ENCODE measurements around the gene IL6ST.
A peak's percentile ranks its signal among the peaks of the same experiment; 100 is the strongest.

Gene IL6ST

DNA sequence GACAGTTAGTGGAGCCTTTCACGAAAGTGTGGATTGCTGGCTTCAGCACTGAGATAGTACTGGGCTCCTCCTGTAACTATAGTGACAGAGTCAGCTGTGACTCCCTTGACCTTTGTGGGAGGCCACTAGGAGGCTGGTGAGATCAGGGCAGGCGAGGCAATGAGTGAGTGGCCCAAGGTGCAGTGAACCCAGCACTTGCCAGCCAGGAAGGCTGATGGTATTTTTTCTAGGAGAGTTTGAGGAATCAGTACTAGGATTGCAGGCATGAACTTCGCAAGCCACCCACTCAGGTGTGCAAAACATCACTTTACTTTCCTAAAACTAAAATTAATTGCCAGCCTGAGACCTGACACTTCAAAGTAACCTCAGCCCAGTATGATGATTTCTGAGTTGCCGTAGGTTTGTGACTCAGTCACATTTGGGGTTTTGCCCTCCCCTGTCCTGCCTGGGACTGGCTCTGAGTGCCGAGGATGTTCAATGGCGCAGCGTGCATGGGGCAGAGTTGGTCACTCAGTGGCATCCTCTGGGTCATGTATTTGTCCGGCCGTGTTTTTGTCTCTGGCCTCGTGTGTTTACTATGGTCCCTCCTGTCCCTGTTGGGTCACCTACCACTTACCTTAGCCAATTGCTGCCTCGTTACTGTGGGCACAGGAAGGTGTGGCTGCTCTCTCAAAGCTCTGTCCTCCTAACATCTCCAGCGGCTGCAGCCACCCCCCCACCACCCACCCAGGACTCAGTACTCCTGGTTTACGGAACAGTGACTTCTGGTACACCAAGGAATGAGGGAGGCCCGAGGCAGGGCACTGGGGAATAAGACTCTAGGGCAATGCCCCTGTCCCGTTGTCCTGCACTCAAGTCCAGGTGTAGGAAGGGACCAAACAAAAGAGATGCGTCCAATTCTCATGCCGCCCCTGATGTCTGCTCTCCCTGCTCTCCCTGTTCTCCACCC is 76.4 kb downstream of the IL6ST start:
- no peak for DNase-seq

DNA sequence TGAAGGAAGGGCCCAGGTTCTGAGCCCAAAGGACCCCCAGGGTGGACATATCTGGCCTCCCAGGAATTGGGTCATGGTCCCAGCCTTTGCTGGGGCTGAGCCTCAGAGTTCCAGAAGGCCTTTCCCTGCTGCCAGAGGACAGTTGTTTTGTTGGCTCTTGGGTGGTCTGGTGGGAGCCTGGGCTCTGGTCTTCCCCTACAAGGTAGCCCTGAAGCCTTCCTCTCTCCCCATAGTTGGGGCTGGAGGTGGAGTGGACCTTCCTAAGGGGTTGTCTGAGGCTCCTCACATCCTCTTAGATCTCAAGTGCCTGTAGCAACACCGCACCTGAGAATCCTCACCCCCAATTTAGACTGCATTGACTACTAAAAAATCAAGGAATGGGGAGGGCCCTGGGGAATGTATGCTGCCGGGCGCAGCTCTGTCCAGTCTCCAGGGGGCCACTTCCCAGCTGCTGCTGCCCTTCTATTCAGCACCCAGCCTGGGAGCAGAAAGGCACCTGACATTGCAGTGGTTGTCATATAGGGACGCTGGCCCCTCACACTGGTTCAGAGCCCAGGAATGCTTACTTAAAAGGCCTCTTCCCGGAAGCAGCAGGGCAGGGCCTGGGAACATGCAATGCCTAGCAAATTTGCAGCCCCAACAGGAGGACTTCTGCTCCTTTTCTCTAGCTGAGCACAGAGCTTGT is 77.2 kb downstream of the IL6ST start:
- DNase-seq, result no peak

DNA sequence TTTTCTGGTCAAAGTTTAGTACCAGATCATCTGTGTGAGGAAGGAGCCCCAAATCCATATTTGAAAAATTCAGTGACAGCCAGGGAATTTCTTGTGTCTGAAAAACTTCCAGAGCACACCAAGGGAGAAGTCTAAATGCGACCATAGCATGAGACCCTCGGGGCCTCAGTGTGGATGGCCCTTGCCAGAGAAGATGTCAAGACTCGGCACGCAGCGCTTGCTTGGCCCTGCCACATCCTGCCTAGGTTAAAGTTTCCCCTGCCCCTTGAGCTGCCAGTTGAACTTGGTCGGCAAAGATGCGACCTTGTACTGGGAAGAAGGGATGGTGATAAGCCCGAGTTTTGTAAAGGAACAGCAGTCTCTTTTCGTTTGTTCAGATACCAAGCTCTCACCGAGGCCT is 77.8 kb downstream of the IL6ST start:
- DNase-seq, result no peak

- no peak for DNase-seq
Measured at GRCh38 chr5:55915783-55916182, 79.0 kb downstream of the IL6ST start.

DNA sequence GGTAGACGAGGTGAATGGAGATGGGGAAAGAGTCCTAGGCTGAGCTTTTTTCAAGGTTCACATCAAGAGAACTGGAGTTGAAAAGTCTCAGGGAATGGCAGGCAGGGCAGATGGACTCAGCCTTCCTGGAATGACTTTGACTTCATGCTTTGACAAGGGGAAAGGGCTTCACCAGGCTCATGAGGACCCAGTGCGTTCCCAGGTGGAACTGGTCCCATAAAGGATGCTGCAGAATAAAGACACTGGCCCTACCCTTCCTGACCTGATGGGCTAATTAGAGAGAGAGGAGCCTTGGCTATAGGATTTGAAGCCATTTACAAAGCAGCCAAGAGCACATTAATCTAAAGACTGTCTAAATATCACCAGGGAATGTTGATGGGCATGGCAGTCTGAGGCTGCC is 79.8 kb downstream of the IL6ST start:
- no peak for DNase-seq

DNA sequence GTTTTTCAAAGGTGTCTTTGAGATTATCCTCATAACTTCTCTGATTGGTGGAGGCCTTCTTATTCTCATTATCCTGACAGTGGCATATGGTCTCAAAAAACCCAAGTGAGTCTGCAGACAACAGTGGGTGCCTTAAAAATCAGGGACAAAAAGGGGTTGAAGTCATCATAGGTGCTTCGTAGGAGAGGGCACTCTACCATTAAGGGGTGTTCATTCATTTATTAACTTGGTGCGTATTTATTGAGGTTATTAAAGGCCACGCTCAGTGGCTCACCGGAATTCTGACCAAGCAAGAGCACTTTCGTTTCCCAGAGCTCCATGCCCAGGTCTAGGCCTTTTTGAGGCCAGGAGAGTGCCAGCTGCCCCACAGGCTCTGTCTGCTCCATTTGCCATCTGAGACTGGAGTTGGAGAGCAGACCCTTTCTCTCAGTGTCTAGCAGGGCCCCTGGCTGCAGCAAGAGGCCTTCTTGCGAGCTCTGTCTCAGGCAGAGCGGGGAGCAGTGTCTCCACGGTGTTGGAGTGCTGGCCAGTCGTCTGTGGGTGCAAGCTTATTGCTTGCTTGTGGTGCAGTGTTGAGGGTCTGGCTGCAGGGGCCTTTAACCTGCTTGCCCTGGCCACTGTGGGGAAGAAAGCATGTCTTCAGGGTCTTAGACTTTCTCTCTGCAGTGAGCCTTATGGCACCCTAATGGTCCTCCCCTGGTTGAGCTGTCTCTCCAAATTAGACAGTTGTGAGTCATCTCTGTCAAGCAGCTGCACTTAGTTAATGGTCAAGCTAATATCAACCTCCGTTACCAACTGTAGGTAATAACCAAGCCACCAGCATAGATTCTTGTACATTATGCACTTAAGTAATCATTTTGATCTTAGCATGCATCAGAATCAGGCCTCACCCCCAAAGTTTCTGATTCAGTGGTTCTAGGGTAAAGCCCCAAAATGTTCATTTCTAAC is 81.0 kb downstream of the IL6ST start:
- DNase-seq, result no peak

DNA sequence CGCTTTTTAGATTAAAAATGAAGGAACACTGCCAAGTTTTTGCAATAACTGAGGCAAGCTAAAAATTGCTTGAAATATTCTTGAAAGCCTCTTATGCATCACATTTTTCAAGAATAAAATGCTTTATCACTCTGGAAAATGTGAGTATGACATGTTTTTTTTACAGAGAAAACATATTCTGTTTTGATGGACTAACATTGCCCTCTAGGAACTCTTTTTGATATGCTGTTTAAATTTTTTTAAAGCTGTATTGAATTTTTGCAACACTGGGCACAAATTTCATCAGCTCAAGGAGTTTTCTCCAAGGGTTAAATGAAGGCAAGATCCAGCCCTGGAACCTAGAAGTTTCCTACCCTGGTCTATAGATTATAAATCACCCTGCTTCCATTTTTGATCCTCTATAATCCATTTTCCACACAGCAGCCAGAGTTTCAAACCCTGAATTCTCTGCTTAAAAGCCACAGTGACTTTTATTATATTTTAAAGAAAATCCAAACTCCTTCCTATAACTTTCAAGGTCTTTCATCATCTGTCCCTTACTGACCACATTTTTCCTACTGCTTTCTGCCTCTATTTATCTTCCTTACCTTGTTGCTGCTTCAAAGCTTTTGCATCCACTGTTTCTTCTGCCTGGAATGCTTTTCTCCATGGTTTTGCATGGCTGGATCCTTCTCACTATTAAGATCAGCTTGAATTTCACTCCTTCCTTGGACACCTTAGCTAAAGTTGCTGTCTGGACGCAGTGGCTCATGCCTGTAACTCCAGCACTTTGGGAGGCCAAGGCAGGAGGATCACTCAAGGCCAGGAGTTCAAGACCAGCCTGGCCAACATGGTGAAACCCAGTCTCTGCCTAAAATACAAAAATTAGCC is 82.7 kb downstream of the IL6ST start:
- no peak for DNase-seq

- DNase-seq, result no peak
Measured at GRCh38 chr5:55908804-55909203, 86.0 kb downstream of the IL6ST start.

- DNase-seq, result no peak
Measured at GRCh38 chr5:55907927-55908326, 86.8 kb downstream of the IL6ST start.

GRCh38 chr5:55905251-55905650 is 89.5 kb downstream of the IL6ST start:
- no peak for DNase-seq

DNA sequence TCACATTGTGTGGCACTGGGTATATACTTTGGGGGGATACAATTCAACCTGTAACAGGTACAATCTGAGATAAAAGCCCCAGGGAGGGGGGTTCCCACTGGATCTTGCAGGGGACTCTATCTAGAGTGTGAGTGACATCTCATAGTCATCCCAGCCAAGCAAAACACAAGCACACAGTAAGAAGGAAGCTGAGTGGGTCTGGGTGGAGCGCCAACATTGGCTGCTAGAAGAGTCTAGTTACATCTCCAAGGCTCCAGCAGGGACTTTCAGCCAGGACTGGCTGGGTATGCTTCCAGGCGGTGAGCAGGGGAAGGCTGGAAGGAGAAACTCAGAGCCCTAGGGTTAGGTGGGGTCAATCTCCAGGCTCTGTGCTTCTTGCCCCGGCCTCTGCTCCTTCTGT is 90.6 kb downstream of the IL6ST start:
- DNase-seq, result no peak

GRCh38 chr5:55903121-55903701 is 91.6 kb downstream of the IL6ST start:
- DNase-seq, result peak; percentile 44

DNA sequence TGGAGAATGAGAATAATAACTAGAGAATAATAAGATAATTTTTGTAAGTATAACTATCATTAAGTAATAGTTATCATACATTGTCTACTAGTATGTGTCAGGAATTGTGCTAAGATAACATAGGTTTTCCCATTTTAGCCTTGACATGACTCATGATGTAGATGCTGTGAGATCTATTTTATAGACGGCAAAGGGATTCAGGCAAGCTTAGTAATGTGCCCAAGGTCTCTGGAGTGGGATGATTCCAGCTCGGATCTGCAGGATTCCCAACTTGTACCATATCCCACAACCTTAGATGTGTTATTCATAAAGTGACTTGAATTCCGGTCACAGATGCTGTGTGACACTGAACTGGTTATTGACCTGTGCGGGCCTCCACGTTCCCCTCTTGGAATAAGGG is 92.1 kb downstream of the IL6ST start:
- DNase-seq, result no peak

DNA sequence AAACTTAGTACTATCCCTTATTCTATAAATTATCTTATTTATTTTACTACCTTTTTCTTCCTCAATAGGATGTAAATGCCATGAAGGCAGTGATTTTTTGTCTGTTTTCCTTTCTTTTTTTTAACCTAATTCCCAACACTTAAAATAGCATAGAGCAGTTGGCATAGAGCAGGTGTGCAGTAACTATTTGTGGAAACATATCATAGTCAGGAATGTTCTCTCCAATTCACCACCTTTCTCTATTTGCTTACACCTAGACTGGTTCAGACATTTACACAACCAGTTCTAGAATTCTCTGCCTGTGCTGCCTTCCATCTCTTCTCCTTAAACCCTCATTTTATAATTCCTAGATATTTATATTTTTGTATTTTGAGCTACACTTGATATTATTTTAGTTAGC is 94.0 kb downstream of the IL6ST start:
- no peak for DNase-seq

GRCh38 chr5:55900068-55900467 is 94.7 kb downstream of the IL6ST start:
- DNase-seq, result no peak

- DNase-seq, result no peak
Measured at GRCh38 chr5:55899344-55899743, 95.4 kb downstream of the IL6ST start.

- DNase-seq, result no peak
Measured at GRCh38 chr5:55897905-55898304, 96.9 kb downstream of the IL6ST start.

DNA sequence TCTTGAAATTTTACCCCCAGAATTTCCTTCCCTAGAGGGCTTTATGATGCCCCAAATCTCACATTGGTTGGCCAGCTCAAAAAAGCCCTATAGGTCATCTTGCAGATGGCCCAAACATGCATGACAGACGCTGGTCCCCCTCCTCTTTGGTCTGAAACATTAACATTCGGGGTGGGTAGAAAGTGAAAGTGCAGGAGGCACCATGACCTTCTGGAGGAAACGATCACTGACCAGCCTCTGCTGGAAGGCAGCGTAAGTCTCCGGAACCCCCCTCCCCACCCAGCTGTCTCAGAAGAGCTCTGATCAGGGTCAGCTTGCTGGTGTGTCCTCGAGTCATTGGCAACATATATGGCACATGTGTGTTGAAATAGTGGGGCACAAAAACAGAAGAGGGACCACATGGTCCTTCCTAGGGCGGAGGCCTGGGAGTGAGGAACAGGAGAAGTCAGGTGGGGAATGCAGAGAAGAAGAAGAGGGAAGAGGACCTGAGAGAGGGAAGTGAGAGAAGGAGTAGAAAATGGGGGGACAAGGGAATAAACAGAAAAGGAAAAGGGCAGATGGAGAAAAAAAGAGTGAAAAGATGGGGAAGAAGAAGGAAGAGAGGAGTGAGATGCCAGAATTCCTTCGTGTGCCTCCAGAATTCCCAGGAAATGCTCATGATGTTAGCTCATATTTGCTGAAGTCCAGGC is 97.4 kb downstream of the IL6ST start:
- no peak for DNase-seq

GRCh38 chr5:55896663-55897062 is 98.1 kb downstream of the IL6ST start:
- no peak for DNase-seq

- no peak for DNase-seq
Measured at GRCh38 chr5:55896238-55896637, 98.5 kb downstream of the IL6ST start.

DNA sequence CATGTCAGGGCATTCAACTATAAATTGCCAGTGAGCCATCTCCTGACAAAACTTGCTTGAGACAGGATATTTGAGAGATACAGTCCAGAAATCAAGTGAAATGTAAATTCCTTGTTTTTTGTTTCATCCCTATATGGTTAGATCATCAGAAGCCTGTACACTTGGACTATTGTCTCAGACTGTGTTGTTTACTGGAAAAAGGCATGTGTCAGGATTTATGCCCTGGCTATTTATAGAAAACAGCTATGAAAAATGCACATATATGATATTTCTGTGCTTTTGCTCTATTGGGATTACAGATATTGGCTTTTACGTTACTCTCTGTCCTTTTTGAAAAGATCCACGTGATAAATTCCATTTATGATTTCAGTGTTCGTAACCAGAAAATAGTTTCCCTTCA is 99.4 kb downstream of the IL6ST start:
- DNase-seq, result no peak

Data from activated CD4-positive, alpha-beta T cell treated with anti-CD3 and anti-CD28 coated beads for 1 hour (primary cell).